ENCODE data around the gene FHL5.
"Not testable (repeated sequence)": the region's sequence is repeated elsewhere in the genome, so short reads cannot be mapped to it uniquely, and the experiment has no call there.

The FHL5 gene

GRCh38 chr6:96571551-96571950 is 8.6 kb downstream of the FHL5 start:
- no peak overlapping the region for H3K4me3 Mint-ChIP-seq
- H3K4me1 Mint-ChIP-seq = no peaks in the 10 kb centered on the region
- H3K27me3 Mint-ChIP-seq = peaks cover 19% of the 10 kb centered on the region
- peaks cover 24% of the 10 kb centered on the region for H3K9me3 Mint-ChIP-seq
- H3K36me3 Mint-ChIP-seq = peaks cover 11% of the 10 kb centered on the region
- H3K27ac Mint-ChIP-seq = no peak overlapping the region

GRCh38 chr6:96575359-96575758 is 12.4 kb downstream of the FHL5 start:
- Mint-ChIP-seq H3K27ac (no peak overlapping the region), H3K4me3 (no peak overlapping the region), H3K4me1 (no peaks in the 10 kb centered on the region), H3K9me3 (peaks cover 4% of the 10 kb centered on the region), H3K36me3 (peaks cover 7% of the 10 kb centered on the region), H3K27me3 (peaks cover 10% of the 10 kb centered on the region)

GRCh38 chr6:96576221-96576620 is 13.3 kb downstream of the FHL5 start:
- no peak overlapping the region for H3K4me3 Mint-ChIP-seq
- no peak overlapping the region for H3K27ac Mint-ChIP-seq
- H3K36me3 Mint-ChIP-seq = peaks cover 5% of the 10 kb centered on the region
- H3K4me1 Mint-ChIP-seq = no peaks in the 10 kb centered on the region
- H3K9me3 Mint-ChIP-seq = no peaks in the 10 kb centered on the region
- peaks cover 8% of the 10 kb centered on the region for H3K27me3 Mint-ChIP-seq

GRCh38 chr6:96582021-96582420 is 19.1 kb downstream of the FHL5 start:
- H3K27ac Mint-ChIP-seq = no peak overlapping the region
- H3K9me3 Mint-ChIP-seq = no peaks in the 10 kb centered on the region
- peaks cover 14% of the 10 kb centered on the region for H3K27me3 Mint-ChIP-seq
- no peaks in the 10 kb centered on the region for H3K4me1 Mint-ChIP-seq
- H3K36me3 Mint-ChIP-seq = no peaks in the 10 kb centered on the region
- no peak overlapping the region for H3K4me3 Mint-ChIP-seq

- no peaks in the 10 kb centered on the region for H3K4me1 Mint-ChIP-seq
- H3K4me3 Mint-ChIP-seq = no peak overlapping the region
- H3K9me3 Mint-ChIP-seq = no peaks in the 10 kb centered on the region
- H3K27me3 Mint-ChIP-seq = peaks cover 14% of the 10 kb centered on the region
- no peaks in the 10 kb centered on the region for H3K36me3 Mint-ChIP-seq
- no peak overlapping the region for H3K27ac Mint-ChIP-seq
Measured at GRCh38 chr6:96582436-96582835, 19.5 kb downstream of the FHL5 start.

- H3K27ac Mint-ChIP-seq = no peak overlapping the region
- H3K4me3 Mint-ChIP-seq = no peak overlapping the region
- no peaks in the 10 kb centered on the region for H3K4me1 Mint-ChIP-seq
- no peaks in the 10 kb centered on the region for H3K36me3 Mint-ChIP-seq
- no peaks in the 10 kb centered on the region for H3K9me3 Mint-ChIP-seq
- peaks cover 13% of the 10 kb centered on the region for H3K27me3 Mint-ChIP-seq
Measured at GRCh38 chr6:96604420-96604819, 41.5 kb downstream of the FHL5 start.

GRCh38 chr6:96608074-96608473 is 45.1 kb downstream of the FHL5 start:
- H3K4me1 Mint-ChIP-seq = no peaks in the 10 kb centered on the region
- H3K27ac Mint-ChIP-seq = no peak overlapping the region
- no peaks in the 10 kb centered on the region for H3K9me3 Mint-ChIP-seq
- H3K4me3 Mint-ChIP-seq = no peak overlapping the region
- H3K36me3 Mint-ChIP-seq = no peaks in the 10 kb centered on the region
- H3K27me3 Mint-ChIP-seq = peaks cover 11% of the 10 kb centered on the region

GRCh38 chr6:96610019-96610418 is 47.1 kb downstream of the FHL5 start:
- Mint-ChIP-seq H3K36me3 (no peaks in the 10 kb centered on the region), H3K9me3 (no peaks in the 10 kb centered on the region)

GRCh38 chr6:96611342-96611991 is 48.5 kb downstream of the FHL5 start:
- Mint-ChIP-seq H3K27ac (no peak overlapping the region), H3K4me3 (no peak overlapping the region), H3K36me3 (no peaks in the 10 kb centered on the region), H3K27me3 (peaks cover 9% of the 10 kb centered on the region), H3K9me3 (no peaks in the 10 kb centered on the region), H3K4me1 (no peaks in the 10 kb centered on the region)

More at GRCh38 chr6:96610019-96610418, 47.1 kb downstream of the FHL5 start:
- Mint-ChIP-seq H3K27ac (no peak overlapping the region), H3K4me1 (no peaks in the 10 kb centered on the region), H3K27me3 (peaks cover 11% of the 10 kb centered on the region), H3K4me3 (no peak overlapping the region)

GRCh38 chr6:96613291-96613999 is 50.5 kb downstream of the FHL5 start:
- H3K4me3 Mint-ChIP-seq = no peak overlapping the region
- H3K27ac Mint-ChIP-seq = no peak overlapping the region
- H3K9me3 Mint-ChIP-seq = no peaks in the 10 kb centered on the region
- H3K27me3 Mint-ChIP-seq = peaks cover 11% of the 10 kb centered on the region
- H3K36me3 Mint-ChIP-seq = no peaks in the 10 kb centered on the region
- H3K4me1 Mint-ChIP-seq = no peaks in the 10 kb centered on the region

- Mint-ChIP-seq H3K9me3 (no peaks in the 10 kb centered on the region), H3K27me3 (peaks cover 11% of the 10 kb centered on the region), H3K4me3 (no peak overlapping the region), H3K4me1 (no peaks in the 10 kb centered on the region), H3K36me3 (no peaks in the 10 kb centered on the region), H3K27ac (no peak overlapping the region)
Measured at GRCh38 chr6:96620851-96621250, 57.9 kb downstream of the FHL5 start.

GRCh38 chr6:96621983-96622382 is 59.1 kb downstream of the FHL5 start:
- no peaks in the 10 kb centered on the region for H3K9me3 Mint-ChIP-seq
- no peaks in the 10 kb centered on the region for H3K4me1 Mint-ChIP-seq
- no peak overlapping the region for H3K4me3 Mint-ChIP-seq
- no peaks in the 10 kb centered on the region for H3K36me3 Mint-ChIP-seq
- peaks cover 11% of the 10 kb centered on the region for H3K27me3 Mint-ChIP-seq
- H3K27ac Mint-ChIP-seq = no peak overlapping the region

GRCh38 chr6:96624957-96625356 is 62.0 kb downstream of the FHL5 start:
- no peaks in the 10 kb centered on the region for H3K9me3 Mint-ChIP-seq
- H3K4me1 Mint-ChIP-seq = no peaks in the 10 kb centered on the region
- no peak overlapping the region for H3K27ac Mint-ChIP-seq
- peaks cover 7% of the 10 kb centered on the region for H3K27me3 Mint-ChIP-seq
- H3K36me3 Mint-ChIP-seq = no peaks in the 10 kb centered on the region
- H3K4me3 Mint-ChIP-seq = no peak overlapping the region

GRCh38 chr6:96626759-96627364 is 63.9 kb downstream of the FHL5 start:
- Mint-ChIP-seq H3K9me3 (no peaks in the 10 kb centered on the region), H3K36me3 (no peaks in the 10 kb centered on the region), H3K4me1 (no peaks in the 10 kb centered on the region), H3K27ac (no peak overlapping the region), H3K4me3 (no peak overlapping the region), H3K27me3 (peaks cover 5% of the 10 kb centered on the region)

- Mint-ChIP-seq H3K9me3 (no peaks in the 10 kb centered on the region), H3K36me3 (no peaks in the 10 kb centered on the region), H3K27me3 (peaks cover 7% of the 10 kb centered on the region), H3K4me1 (no peaks in the 10 kb centered on the region), H3K4me3 (no peak overlapping the region), H3K27ac (no peak overlapping the region)
Measured at GRCh38 chr6:96631248-96631647, 68.3 kb downstream of the FHL5 start.

GRCh38 chr6:96637979-96638378 is 75.1 kb downstream of the FHL5 start:
- not testable (repeated sequence) for H3K4me1 Mint-ChIP-seq, H3K36me3 Mint-ChIP-seq, H3K4me3 Mint-ChIP-seq, H3K27ac Mint-ChIP-seq, H3K9me3 Mint-ChIP-seq
- peaks cover 21% of the 10 kb centered on the region for H3K27me3 Mint-ChIP-seq

Measured in activated naive CD4-positive, alpha-beta T cell treated with anti-CD3 and anti-CD28 coated beads, Interleukin-2, amount 50 U/mL, for 24 hours (primary cell).